NOMO-1 (cell line): ENCODE measurements around the gene TRIM13.
"Not testable (repeated sequence)": the region's sequence is repeated elsewhere in the genome, so short reads cannot be mapped to it uniquely, and the experiment has no call there.

Experiments
- DNase-seq, 2 experiments: peaks; one replicate each; lab custom pipeline; 2025; ENCODE audit not compliant: unreplicated experiment in 2 of 2; lab: John Stamatoyannopoulos, UW

Gene TRIM13

DNA sequence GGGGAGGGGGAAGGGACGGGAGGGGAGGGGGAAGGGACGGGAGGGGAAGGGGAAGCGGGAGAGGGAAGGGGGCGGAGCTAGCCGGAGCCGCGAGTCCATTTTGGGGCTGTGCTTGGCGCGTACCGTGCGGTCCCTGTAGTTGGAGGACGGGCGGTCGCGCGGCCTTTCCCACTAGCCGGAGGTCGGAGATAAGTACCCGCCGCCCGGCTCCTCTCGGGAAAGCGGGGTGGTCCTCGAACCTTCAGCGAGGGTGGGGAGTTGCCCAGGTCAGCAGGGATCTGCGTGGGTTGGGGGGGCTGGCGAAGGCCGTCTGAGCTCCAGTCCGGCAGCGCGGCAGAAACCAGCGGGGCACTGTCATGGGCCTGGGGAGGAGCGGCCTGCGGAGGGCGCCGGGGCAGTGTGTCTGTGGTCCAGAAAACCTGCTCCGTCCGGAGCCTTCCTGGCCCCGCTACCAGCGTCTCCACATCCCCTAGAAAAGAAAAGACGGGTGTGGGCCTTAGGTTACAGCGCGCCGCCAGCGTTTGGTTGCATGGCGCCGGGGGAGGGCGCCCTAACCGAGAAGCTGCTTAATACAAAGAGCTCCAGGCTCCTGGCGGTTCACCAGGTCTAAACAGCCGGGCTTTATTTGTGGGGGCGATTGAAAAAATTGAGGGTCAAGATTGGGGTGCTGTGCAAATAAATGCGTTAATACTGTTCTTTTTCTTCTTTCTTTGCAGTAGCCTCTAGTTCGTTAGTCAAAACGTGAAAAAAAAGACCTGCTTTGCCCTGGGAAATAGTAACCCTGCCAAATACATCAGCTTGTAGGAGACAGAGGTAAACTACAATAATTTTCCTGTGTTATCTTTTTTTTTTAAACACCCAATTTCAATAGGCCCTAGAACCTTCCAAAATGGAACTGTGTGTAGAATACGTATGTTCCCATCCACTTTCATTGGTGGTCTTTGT, at the start of gene TRIM13:
TRIM13 (plus strand) TSS at position 92 of the 945 bp plus-strand sequence. CDS start 14,899 bp downstream, outside the sequence.
- DNase-seq, result peak; percentile 85 to 91

- DNase-seq, result not testable (repeated sequence)
These were observed 48.0 kb upstream of the TRIM13 start for GRCh38 chr13:49948777-49949270.

- DNase-seq, result no peak
These were observed 44.9 kb upstream of the TRIM13 start for GRCh38 chr13:49951754-49952535.

DNA sequence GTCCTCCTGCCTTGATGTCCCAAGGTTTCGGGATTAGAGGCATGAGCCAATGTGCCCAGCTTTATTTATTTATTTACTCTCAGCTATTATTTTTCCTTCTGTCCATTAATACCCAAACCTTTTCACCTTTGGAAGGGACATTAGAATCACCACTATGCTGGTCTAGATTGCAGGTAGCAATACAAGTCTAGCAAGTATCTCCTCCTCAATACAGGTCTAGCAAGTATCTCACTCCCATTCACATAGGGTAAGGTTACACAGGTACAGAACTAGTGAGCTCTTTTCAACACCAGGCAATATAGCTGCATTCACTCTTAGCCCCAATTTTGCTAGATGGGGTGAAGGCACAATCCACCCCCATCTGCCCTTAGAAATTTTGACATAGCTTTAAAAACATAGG, 43.3 kb upstream of the TRIM13 start:
- DNase-seq, result no peak

- no peak for DNase-seq
These were observed 42.0 kb upstream of the TRIM13 start for GRCh38 chr13:49954674-49955455.

DNA sequence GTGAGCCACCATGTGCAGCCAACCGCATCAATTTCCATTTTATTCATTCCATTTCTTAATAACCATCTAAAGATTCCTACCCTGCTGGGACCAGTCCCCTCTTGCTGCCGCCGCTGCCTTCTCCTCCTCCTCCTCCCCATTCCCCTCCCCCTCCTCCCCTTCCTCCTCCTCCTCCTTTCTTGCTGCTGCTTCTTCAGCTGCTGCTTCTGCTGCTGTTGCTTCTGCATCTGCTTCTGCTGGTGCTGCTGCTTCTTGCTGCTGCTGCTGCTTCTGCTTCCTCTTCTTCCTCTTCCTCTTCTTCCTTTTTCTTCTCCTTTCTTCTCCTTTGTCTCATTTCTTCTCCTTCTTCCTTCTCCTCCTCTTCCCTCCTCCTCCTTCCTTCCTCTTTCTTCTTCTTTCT, 40.7 kb upstream of the TRIM13 start:
- DNase-seq, result peak in 1 of 2 experiments; percentile 43

DNA sequence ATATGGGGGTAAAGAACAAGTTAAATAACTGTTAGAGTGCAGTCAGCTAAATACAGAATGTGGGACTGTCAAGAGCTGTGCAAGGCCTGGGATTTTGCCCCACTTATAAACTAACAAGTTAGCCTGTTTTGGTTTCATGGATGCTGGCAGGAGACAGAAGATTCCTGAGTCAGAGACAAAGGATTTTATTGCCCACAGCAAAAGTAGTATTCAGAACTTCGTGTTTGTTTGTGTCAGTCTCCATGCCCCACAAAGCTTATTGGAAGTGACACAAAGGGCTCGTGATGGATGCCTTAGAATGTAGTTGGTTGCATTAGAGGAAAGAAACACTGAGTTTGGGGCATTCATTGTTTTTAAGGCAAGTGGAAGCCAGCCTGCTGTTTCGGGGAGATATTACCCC, 38.5 kb upstream of the TRIM13 start:
- no peak for DNase-seq

- DNase-seq, result no peak
These were observed 29.4 kb upstream of the TRIM13 start for GRCh38 chr13:49967456-49967855.

DNA sequence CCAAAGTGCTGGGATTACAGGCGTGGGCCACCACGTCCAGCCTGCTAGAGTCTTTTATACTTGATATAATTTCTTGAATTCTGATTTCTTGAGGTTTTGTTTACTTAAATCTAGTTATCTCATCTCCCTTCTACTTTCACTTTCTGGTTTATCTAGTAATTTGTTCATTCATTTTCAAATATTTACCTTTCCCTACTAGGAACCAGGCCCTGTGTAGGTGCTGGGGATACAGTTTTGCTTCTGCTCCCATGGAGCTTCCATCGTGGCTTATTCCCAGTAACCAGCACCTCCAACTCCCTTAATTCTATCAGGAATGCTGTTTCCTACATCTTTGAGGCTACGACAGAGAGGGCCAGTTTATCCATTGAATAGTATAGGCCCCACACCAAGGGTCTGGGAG, 24.1 kb upstream of the TRIM13 start:
- DNase-seq, result no peak

DNA sequence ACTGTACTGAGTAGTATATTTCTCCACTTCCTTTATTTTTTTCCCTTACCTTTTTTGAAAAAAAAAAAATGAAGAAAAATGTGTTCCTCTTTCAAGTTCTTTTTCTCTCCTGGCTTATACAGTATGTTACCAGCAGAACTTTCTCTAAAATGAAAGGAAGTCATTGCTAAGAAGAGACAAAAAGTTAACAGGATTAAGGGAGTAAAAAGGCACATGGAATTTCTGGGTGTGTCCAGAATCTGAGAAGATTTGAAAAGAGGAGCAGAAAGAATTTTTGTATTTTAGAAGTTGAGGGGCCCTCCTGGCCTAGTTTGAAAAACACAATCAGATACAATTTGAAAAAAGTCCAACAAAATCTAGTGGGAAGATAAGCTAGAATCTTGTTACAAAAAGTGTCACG, 21.0 kb upstream of the TRIM13 start:
- no peak for DNase-seq

GRCh38 chr13:49976314-49977258, 20.3 kb upstream of the TRIM13 start:
- peak; percentile 40 to 70 for DNase-seq

DNA sequence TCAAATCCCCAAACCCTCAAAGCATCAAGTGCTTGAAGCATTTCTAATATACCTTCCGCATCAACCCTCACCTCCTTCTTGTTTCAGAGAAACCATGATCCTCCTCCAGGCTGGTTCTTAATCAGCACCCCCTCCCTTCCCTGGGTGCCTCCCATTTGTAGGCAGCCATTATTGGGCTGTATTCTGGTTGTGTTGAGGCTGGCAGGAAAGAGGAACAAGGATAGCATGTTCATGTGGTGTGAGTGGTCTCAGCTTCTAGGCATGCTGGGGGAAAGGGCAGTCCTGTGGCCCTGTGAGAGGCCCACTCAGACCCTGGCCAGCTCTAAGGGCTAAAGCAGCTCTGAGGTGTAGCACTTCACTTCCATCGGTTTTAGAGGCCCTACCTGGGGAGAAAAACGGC, 18.9 kb upstream of the TRIM13 start:
- peak in 1 of 2 experiments; percentile 35 for DNase-seq

- DNase-seq, result no peak
These were observed 16.6 kb upstream of the TRIM13 start for GRCh38 chr13:49980266-49980665.

- DNase-seq, result no peak
These were observed 11.7 kb upstream of the TRIM13 start for GRCh38 chr13:49985129-49985528.

- no peak for DNase-seq
These were observed 10.4 kb upstream of the TRIM13 start for GRCh38 chr13:49986471-49986870.

- DNase-seq, result not testable (repeated sequence)
These were observed 6.2 kb upstream of the TRIM13 start for GRCh38 chr13:49990612-49991011.

DNA sequence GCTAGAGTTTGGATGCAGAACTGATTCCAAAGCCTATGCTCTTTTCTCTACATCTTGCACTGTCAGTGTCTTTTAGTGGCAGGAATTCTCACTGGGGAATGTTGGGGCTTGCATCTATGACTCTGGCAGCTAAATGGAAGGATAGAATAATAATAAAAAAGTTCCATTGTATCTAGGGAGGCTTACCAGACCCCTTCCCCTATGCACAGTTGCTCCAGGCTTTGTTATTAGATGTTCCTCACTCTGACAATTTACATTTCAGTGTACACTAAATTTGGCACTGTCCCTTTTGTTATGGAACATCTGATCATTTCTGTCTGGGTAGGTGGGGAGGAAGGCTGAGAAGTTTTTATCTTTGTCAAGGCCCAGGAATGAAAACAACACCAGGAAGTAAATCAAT, 3.7 kb upstream of the TRIM13 start:
- no peak for DNase-seq

DNA sequence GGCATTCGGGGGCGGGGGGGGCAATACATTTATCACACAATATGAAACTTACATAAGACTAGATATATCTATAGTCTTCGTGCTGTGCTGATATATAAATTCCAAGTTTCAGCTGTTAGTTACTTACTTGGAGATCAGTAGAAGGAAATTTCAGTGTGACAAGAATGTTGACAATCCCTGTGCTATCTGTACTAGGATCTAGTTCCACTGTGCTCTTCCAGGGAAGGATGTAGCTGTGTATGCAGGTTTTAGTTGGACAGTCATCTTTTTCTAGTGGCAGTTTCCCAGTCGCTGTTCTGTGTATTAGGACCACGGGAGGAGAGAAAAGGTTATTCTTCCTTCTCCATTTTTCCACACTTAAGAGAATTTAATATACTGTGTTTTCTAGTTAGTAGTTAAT, 3.2 kb upstream of the TRIM13 start:
- no peak for DNase-seq

DNA sequence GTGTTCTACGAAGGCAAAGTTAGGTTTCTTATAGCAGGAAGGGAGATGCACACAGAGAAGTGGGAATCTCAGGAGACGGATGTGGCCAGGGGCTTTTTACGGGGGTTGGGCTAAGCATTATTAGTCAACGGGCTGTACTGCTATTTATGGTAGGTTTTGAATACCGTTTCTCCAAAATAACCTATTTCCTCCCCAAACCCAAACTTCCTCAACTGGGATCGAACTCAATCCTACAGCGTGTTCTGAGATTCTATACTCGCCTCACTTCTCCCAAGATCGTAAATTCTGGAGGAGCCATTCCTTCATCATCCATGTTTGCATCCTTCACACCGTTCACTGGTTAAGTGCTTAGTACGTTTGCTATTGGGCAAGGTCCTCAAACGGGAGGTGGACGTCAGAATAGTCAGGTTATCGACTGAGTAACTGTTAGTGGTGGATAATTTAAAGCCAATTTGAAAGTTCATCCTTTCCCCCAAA, 1.2 kb upstream of the TRIM13 start:
- peak; percentile 30 to 58 for DNase-seq
